Loucy (cell line): ENCODE data around the gene HS3ST4.
"Not testable (repeated sequence)": the region's sequence is repeated elsewhere in the genome, so short reads cannot be mapped to it uniquely, and the experiment has no call there.

Experiments used
- H2AFZ ChIP-seq: fragments of 200-600 bp; sonication (generic); 2 replicates; pipeline ENCODE4 v1.6.0; 2016; ENCODE audit warnings: antibody characterized with exemption, mild to moderate bottlenecking, low read length, moderate library complexity
- H3F3A ChIP-seq: fragments of 200-600 bp; 2 replicates; pipeline ENCODE4 v1.6.0; 2016; ENCODE audit warnings: antibody characterized with exemption, low read depth, mild to moderate bottlenecking
- H3K27me3 ChIP-seq: fragments of 200-600 bp; sonication (generic); 2 replicates; pipeline ENCODE4 v1.6.1; 2014; ENCODE audit warnings: low read length, mild to moderate bottlenecking; ENCODE audit not compliant: insufficient read depth, poor library complexity, severe bottlenecking
- H3K36me3 ChIP-seq: fragments of 200-600 bp; sonication (generic); 2 replicates; pipeline ENCODE4 v1.6.1; 2016; ENCODE audit warnings: low read length; ENCODE audit not compliant: insufficient read depth
- H3K4me1 ChIP-seq: fragments of 200-600 bp; sonication (generic); 2 replicates; pipeline ENCODE4 v1.5.1; 2014; ENCODE audit warnings: low read length, mild to moderate bottlenecking; ENCODE audit not compliant: insufficient read depth, poor library complexity, severe bottlenecking
- H3K4me2 ChIP-seq: fragments of 200-600 bp; sonication (generic); 2 replicates; pipeline ENCODE4 v1.6.0; 2014; ENCODE audit warnings: antibody characterized with exemption, low read length, low read depth, mild to moderate bottlenecking; ENCODE audit not compliant: poor library complexity, severe bottlenecking
- H3K4me3 ChIP-seq: fragments of 200-600 bp; sonication (generic); 2 replicates; pipeline ENCODE4 v1.5.1; 2014; ENCODE audit warnings: low read length, mild to moderate bottlenecking, mixed read lengths; ENCODE audit not compliant: poor library complexity, severe bottlenecking
- H3K79me2 ChIP-seq: fragments of 200-600 bp; sonication (generic); 2 replicates; pipeline ENCODE4 v1.6.1; 2014; ENCODE audit warnings: low read length; ENCODE audit not compliant: insufficient read depth
- H3K9ac ChIP-seq: fragments of 200-600 bp; sonication (generic); 2 replicates; pipeline ENCODE4 v1.6.0; 2014; ENCODE audit warnings: mild to moderate bottlenecking, low read depth, low read length, moderate library complexity; ENCODE audit not compliant: poor library complexity, severe bottlenecking
- H3K9me2 ChIP-seq: fragments of 200-600 bp; sonication (generic); replicated peaks from 2 replicates; pipeline ENCODE4 v1.6.1; 2016; ENCODE audit warnings: low read depth, low read length, mixed read lengths
- H3K9me3 ChIP-seq: fragments of 200-600 bp; sonication (generic); 2 replicates; pipeline ENCODE4 v1.6.1; 2014; ENCODE audit warnings: mild to moderate bottlenecking, antibody characterized with exemption, low read length, low read depth; ENCODE audit not compliant: insufficient read depth
- H4K20me1 ChIP-seq: fragments of 200-600 bp; sonication (generic); 2 replicates; pipeline ENCODE4 v1.6.0; 2014; ENCODE audit warnings: antibody characterized with exemption, low read length, mild to moderate bottlenecking; ENCODE audit not compliant: insufficient read depth, poor library complexity, severe bottlenecking
- EZH2phosphoT487 ChIP-seq: fragments of 200-600 bp; IDR thresholded peaks from 2 replicates; pipeline ENCODE4 v1.6.1; 2018; ENCODE audit warnings: antibody characterized with exemption, mild to moderate bottlenecking, moderate library complexity, borderline replicate concordance
- TF ChIP-seq, protein P1 (sequence below): fragments of 200-600 bp; sonication (generic); conservative IDR thresholded peaks from 2 replicates; pipeline ENCODE4 v1.5.1; 2014; ENCODE audit warnings: mild to moderate bottlenecking, antibody characterized with exemption, low read length

HS3ST4 gene

DNA sequence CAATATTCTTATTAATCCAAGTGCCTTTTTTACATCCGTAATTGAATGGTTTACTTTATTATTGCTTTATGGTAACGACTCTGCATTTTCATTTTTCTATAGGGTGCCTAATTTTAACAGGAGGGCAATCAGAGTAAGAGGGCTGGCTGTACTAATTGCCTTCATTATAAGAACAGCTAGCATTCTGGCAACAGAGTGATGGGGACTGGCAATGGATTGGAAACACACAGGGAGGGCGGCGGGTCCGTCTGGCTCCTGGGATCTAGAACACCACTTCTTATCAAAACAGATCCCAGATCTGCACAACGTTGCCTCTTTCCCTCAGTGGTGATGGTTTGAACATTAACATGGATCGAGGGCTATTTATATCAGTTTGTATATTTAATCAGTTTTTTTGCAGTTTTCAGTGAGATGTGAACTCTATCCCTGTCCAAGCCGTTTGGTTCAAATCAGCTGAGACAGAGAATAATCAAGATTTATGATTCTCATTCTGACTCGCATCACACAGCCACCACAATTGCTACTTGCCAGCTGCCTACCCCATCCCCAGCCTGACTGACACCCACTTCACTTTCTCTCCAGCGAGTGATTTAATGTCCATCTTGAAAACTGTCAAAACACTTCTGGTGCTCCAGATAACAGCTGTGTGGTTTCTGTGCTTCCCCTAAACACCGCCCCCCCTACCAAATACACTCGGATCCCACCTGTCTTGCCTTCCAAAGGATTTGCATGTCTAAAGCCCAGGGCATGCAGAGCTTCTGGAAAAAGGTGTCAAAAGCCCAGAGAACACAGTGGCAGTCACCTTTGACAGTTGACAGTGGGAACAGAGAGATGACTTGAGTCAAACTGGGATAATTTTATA lies 327.9 kb downstream of the HS3ST4 start:
- no peaks in the 10 kb centered on the region for H3K79me2 ChIP-seq
- TF ChIP-seq EZH2phosphoT487 = no peak
- TF ChIP-seq, protein P1, sequence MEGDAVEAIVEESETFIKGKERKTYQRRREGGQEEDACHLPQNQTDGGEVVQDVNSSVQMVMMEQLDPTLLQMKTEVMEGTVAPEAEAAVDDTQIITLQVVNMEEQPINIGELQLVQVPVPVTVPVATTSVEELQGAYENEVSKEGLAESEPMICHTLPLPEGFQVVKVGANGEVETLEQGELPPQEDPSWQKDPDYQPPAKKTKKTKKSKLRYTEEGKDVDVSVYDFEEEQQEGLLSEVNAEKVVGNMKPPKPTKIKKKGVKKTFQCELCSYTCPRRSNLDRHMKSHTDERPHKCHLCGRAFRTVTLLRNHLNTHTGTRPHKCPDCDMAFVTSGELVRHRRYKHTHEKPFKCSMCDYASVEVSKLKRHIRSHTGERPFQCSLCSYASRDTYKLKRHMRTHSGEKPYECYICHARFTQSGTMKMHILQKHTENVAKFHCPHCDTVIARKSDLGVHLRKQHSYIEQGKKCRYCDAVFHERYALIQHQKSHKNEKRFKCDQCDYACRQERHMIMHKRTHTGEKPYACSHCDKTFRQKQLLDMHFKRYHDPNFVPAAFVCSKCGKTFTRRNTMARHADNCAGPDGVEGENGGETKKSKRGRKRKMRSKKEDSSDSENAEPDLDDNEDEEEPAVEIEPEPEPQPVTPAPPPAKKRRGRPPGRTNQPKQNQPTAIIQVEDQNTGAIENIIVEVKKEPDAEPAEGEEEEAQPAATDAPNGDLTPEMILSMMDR = no peak
- no peaks in the 10 kb centered on the region for H3K9me2 ChIP-seq
- no peaks in the 10 kb centered on the region for H3K4me1 ChIP-seq
- no peak overlapping the region for H3K9ac ChIP-seq
- H4K20me1 ChIP-seq = no peaks in the 10 kb centered on the region
- H3K9me3 ChIP-seq = no peaks in the 10 kb centered on the region
- H3K27me3 ChIP-seq = no peaks in the 10 kb centered on the region
- H3K4me2 ChIP-seq = no peak overlapping the region
- no peak overlapping the region for H3K4me3 ChIP-seq
- no peaks in the 10 kb centered on the region for H3F3A ChIP-seq
- no peaks in the 10 kb centered on the region for H3K36me3 ChIP-seq
- H2AFZ ChIP-seq = no peak overlapping the region

DNA sequence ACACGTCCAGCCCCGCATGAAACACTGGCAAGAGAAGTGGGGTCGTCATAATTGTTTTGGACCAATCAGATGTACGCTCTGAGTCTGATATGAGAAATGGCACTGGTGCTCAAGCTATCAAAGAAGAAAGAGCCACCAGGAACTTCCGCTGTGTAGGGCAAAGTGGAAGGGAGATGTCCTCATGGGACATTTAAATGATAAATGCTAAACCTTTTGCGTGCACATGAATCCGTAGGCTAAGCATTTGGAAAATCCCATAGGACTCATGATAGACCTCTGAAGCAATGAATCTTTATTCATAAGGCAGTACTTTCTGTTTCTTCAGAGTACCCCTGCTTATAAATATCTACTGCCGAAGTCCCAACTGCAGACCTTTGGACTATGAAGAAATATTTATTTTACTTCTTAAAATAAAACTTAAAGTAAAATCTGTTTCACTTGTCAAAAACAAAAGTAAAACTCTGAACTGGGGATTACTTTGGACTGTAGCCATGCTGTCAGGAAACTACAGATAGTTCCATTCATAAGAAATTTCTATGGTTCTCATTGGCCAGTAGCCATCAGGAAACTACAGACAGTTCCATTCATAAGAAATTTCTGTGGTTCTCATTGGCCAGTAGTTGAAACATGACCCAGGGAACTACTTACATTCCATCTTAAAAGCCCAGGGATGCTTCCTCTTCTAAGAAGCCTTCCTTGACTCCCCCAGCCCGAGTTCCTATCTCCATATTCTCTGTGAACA lies 335.1 kb downstream of the HS3ST4 start:
- Histone ChIP-seq H3K79me2 (no peaks in the 10 kb centered on the region), H3F3A (no peaks in the 10 kb centered on the region), H3K4me2 (no peak overlapping the region), H3K9me2 (no peaks in the 10 kb centered on the region), H3K4me3 (no peak overlapping the region), H3K9me3 (0 out of 2 replicates have a peak, but pooled peaks cover 5% of the 10 kb centered on the region), H4K20me1 (no peaks in the 10 kb centered on the region), H2AFZ (no peak overlapping the region), H3K4me1 (no peaks in the 10 kb centered on the region), H3K27me3 (no peaks in the 10 kb centered on the region), H3K36me3 (no peaks in the 10 kb centered on the region), H3K9ac (no peak overlapping the region)
- TF ChIP-seq, protein P1 = no peak
- TF ChIP-seq EZH2phosphoT487 = no peak

DNA sequence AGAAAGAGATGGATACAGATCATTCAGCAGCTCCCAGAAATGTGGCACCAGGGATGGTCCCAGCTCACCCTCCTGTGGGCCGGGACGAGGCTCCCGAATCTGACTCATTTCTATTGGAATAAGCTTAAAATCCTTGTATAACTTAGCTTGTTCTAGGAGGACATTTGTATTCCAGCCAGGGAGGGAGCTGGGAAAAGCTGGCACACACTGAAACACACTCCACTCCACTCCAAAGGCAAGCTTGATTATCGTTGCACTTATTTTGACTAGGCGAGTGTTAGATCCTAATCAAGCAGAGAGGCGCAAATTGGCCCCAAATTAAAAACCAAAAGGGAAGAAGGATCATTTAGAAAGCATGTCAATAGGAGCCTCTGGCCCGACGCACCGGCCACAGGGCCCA lies 339.5 kb downstream of the HS3ST4 start:
- Histone ChIP-seq H3K4me3 (no peak overlapping the region), H3K36me3 (no peaks in the 10 kb centered on the region), H3K9me3 (no peaks in the 10 kb centered on the region), H3K79me2 (no peaks in the 10 kb centered on the region), H4K20me1 (no peaks in the 10 kb centered on the region), H3F3A (no peaks in the 10 kb centered on the region), H3K4me1 (no peaks in the 10 kb centered on the region), H3K9ac (no peak overlapping the region), H3K9me2 (no peaks in the 10 kb centered on the region), H2AFZ (no peak overlapping the region), H3K27me3 (no peaks in the 10 kb centered on the region), H3K4me2 (no peak overlapping the region)
- no peak for TF ChIP-seq EZH2phosphoT487
- TF ChIP-seq, protein P1 = no peak

DNA sequence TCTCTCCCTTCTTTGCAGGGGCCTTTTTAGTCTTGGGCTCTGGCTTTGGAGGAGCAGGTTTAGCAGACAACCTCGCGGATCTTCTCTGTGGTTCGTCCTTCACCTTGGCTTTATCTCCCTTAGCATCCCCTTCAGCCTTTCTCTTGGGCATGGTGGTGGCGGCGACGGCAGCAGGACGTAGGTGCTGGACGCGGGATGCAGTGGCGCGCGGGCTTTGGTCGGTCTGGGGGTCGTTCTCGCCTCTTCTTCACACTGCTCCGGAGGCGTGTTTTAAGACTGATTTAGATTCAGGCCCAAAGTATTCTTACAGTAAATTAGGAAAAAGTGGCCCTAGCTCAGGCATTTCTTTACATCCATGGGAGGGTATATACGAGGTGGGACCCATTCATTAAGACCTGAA lies 340.9 kb downstream of the HS3ST4 start:
- not testable (repeated sequence) for H3K9me2 ChIP-seq, H3K4me1 ChIP-seq, H3K4me2 ChIP-seq, H4K20me1 ChIP-seq, H3K36me3 ChIP-seq, H2AFZ ChIP-seq, H3K27me3 ChIP-seq, H3K4me3 ChIP-seq, H3K9ac ChIP-seq, H3F3A ChIP-seq, H3K9me3 ChIP-seq, H3K79me2 ChIP-seq
